Stimulated activated CD8-positive, alpha-beta memory T cell treated with anti-CD3 and anti-CD28 coated beads, Interleukin-15, amount 100 ng/mL, for 4 hours (primary cell): ENCODE measurements around the gene ZNF132.
A peak's percentile ranks its signal among the peaks of the same experiment; 100 is the strongest.
"Not testable (repeated sequence)": the region's sequence is repeated elsewhere in the genome, so short reads cannot be mapped to it uniquely, and the experiment has no call there.

ENCODE experiments used
- DNase-seq, 2 donors: peaks; one replicate each; pipeline ENCODE4 v3.0.0-alpha.2; 2020; ENCODE audit warnings: low read depth in 2 of 2

ZNF132 gene

GRCh38 chr19:58439576-58440554 lies at the start of gene ZNF132:
ZNF132 (minus strand) TSS chr19:58440153; CDS start chr19:58439821, 332 bp downstream.
- peak; percentile 88 to 95 for DNase-seq

GRCh38 chr19:58484349-58484748 lies 44.4 kb upstream of the ZNF132 start:
- DNase-seq: not testable (repeated sequence)

GRCh38 chr19:58483776-58484175 lies 43.8 kb upstream of the ZNF132 start:
- DNase-seq: no peak

GRCh38 chr19:58482372-58482771 lies 42.4 kb upstream of the ZNF132 start:
- DNase-seq: no peak

- DNase-seq: no peak
Measured at GRCh38 chr19:58480831-58481230, 40.9 kb upstream of the ZNF132 start.

- DNase-seq: no peak
Measured at GRCh38 chr19:58480481-58480830, 40.5 kb upstream of the ZNF132 start.

GRCh38 chr19:58479736-58480480 lies 40.0 kb upstream of the ZNF132 start:
- no peak for DNase-seq

GRCh38 chr19:58479303-58479702 lies 39.4 kb upstream of the ZNF132 start:
- DNase-seq: no peak

DNA sequence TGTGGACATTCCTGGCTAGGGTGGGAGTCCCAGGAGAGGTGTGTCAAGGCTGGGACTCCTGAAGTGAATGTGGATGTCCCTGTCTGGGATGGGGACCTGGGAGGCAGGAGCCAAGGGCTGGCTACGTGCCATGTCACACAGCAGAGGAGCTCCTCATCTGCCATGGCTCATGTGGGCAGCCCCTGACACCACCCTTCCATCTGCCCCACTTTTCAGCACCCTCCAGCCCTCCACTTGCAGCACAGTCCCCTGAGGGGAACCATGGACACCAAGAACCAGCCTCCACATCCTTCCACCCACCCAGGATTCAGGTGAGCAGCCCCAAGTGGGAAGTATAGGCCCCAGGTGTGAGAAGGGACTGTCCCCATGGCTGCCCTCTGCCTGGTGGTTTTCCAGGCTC lies 37.9 kb upstream of the ZNF132 start:
- DNase-seq: no peak

DNA sequence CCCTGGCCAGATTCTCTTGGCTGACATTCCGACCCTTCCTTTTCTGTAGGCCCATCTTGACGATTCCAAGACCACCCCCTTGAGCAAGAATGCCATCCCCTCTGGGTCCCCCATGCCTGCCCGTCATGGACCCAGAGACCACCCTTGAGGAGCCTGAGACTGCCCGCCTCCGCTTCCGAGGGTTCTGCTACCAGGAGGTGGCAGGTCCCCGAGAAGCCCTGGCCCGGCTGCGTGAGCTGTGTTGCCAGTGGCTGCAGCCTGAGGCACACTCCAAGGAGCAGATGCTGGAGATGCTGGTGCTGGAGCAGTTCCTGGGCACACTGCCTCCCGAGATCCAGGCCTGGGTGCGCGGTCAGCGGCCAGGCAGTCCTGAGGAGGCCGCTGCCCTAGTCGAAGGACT lies 37.2 kb upstream of the ZNF132 start:
- no peak for DNase-seq

GRCh38 chr19:58476498-58477015 lies 36.6 kb upstream of the ZNF132 start:
- no peak for DNase-seq

GRCh38 chr19:58475714-58476497 lies 36.0 kb upstream of the ZNF132 start, which contains the start of gene ZNF446:
ZNF446 (plus strand) TSS chr19:58476352; CDS start chr19:58477219, 867 bp downstream.
- DNase-seq: peak; percentile 93 to 94

DNA sequence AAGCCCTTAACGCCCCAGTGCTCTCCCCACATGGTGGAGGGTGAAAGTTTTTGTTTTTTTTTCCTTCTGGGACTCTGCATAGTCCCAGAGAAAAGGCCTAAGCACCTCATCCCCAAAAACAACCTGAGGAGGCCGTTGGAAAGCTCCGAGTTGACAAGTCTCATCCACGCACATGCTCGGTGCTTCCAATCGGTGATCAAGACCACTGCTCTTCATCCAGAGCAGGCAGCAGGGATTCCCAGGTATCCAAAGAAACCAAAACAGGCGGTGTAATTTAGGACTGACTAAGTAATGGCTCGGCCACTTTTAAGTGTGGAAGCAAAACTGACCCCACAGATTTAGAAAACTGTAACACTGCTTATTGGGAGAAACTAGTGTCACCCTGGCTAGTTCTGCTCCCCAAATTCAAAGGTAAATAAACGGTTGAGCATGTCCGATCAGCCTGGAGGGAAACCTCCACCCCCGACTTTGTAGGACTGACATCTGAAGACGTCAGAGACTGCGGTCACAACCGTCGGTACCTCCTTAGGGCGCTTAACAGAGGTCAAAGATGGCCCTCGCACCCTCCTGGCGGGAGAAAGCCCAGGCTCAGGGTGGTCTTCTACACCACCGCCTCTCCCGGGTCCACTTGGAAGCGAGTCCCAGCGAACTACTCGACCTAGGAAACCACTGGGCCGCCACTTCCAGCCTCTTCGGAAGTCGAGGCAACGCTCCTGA lies 35.2 kb upstream of the ZNF132 start:
- no peak for DNase-seq

GRCh38 chr19:58474291-58474996 lies 34.5 kb upstream of the ZNF132 start:
- DNase-seq: no peak

DNA sequence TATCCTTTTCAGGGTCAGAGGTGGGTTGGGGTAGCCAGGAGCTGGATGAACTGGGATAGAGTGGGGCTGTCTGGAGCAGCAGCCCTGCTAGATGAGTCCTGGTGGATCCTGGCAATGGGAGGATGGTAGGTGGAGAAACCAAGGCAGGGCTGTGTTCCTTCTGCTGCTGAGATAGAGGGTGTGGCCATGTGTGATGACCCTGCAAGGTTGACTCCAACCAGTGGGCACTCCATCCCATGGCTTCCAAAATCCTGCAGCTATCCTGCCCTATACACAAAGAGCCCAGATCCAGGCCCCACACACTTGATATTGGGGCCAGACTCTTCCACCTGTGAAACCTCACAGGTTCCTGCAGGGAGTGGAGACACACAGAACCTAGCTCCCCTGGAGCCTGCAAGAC lies 33.8 kb upstream of the ZNF132 start:
- DNase-seq: no peak

- no peak for DNase-seq
Measured at GRCh38 chr19:58471736-58472135, 31.8 kb upstream of the ZNF132 start.

GRCh38 chr19:58470837-58471543 lies 31.0 kb upstream of the ZNF132 start:
- not testable (repeated sequence) for DNase-seq

DNA sequence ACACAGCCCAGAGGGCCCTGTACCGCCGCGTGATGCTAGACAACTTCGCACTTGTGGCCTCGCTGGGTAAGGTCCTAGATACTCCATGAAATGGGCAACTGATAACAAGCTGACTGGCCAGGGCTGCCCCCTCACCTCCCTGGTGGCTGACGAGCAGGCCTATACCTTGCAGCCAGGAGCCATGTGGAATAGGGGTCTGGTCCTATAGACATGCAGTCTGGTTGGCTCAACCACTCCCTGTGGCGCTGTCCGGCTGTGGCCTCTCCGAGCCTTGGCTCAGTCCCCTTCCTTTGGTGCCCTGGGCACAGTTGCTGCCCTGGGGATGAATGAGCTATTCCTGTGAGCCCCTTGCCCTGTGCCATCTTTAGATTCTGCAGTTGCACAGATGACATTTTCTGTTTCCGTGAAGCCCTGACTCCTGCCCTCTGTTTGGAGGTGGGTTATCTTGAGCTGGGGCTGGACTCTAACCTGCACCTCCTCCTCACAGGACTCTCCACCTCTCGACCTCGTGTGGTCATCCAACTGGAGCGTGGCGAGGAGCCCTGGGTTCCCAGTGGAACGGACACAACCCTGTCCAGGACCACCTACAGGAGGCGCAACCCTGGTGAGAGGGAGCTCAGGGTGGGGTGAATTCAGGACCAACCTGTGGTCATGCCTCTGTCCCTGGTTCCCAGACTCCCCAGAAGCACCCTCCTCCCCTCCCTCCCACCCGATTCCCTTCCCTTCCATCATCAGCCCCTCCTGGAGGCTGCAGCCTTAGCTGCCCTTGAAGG lies 29.5 kb upstream of the ZNF132 start:
- no peak for DNase-seq
